Naive B cell (primary cell): ENCODE results near the gene ELL3. TPM values are rescaled to one million over a fixed set of nuclear protein-coding genes. Genes with fewer than 3 reads are reported as not detected.
"Not testable (repeated sequence)": the region's sequence is repeated elsewhere in the genome, so short reads cannot be mapped to it uniquely, and the experiment has no call there.

Experiments used
- ATAC-seq, 2 donors: fragments of 150-1000 bp; cut with Tn5 transposase; 2 replicates each; pipeline ENCODE4 v1.10.0; 2021; ENCODE audit warnings: low read depth in 2 of 2, mild to moderate bottlenecking in 2 of 2, moderate library complexity in 2 of 2
- DNase-seq: peaks from one replicate; pipeline ENCODE4 v3.0.0; 2022
- H3K27ac Mint-ChIP-seq, 6 donors: one replicate each; pipeline ENCODE4 v1.8.0; 2020 to 2022; ENCODE audit warnings: mild to moderate bottlenecking in 6 of 6, mixed read lengths in 6 of 6, moderate library complexity in 5 of 6, inconsistent platforms in 2 of 6
- H3K27me3 Mint-ChIP-seq, 3 donors: one replicate each; pipeline ENCODE4 v1.8.0; 2021 to 2022; ENCODE audit warnings: mixed read lengths in 3 of 3, mild to moderate bottlenecking in 1 of 3
- H3K36me3 Mint-ChIP-seq, 2 donors: one replicate each; pipeline ENCODE4 v1.8.0; 2020 to 2022; ENCODE audit warnings: mixed read lengths in 2 of 2, inconsistent platforms in 1 of 2, mild to moderate bottlenecking in 1 of 2
- H3K4me1 Mint-ChIP-seq, 3 donors: one replicate each; pipeline ENCODE4 v1.8.0; 2020 to 2022; ENCODE audit warnings: mixed read lengths in 3 of 3, inconsistent platforms in 1 of 3, mild to moderate bottlenecking in 1 of 3, moderate library complexity in 1 of 3
- H3K4me3 Mint-ChIP-seq, 8 donors: one replicate each; pipeline ENCODE4 v1.8.0; 2020 to 2022; ENCODE audit warnings: mild to moderate bottlenecking in 8 of 8, mixed read lengths in 8 of 8, moderate library complexity in 8 of 8, inconsistent platforms in 2 of 8
- H3K9me3 Mint-ChIP-seq, 7 donors: one replicate each; pipeline ENCODE4 v1.8.0; 2020 to 2022; ENCODE audit warnings: mixed read lengths in 7 of 7, mild to moderate bottlenecking in 5 of 7, inconsistent platforms in 2 of 7, moderate library complexity in 1 of 7
- polyA plus RNA-seq, 6 donors: library from polyadenylated mRNA; unstranded; fragments of 300-500 nt; fragmentation: Illumina TruSeq; gene quantifications; one replicate each; pipeline ENCODE4 v1.2.3, GENCODE V29; 2021; ENCODE audit warnings: low read depth in 6 of 6

ELL3 gene, protein sequence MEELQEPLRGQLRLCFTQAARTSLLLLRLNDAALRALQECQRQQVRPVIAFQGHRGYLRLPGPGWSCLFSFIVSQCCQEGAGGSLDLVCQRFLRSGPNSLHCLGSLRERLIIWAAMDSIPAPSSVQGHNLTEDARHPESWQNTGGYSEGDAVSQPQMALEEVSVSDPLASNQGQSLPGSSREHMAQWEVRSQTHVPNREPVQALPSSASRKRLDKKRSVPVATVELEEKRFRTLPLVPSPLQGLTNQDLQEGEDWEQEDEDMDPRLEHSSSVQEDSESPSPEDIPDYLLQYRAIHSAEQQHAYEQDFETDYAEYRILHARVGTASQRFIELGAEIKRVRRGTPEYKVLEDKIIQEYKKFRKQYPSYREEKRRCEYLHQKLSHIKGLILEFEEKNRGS
- polyA plus RNA-seq = 10 to 100 TPM; 23.1 to 42.3 (median 36.2) TPM

DNA sequence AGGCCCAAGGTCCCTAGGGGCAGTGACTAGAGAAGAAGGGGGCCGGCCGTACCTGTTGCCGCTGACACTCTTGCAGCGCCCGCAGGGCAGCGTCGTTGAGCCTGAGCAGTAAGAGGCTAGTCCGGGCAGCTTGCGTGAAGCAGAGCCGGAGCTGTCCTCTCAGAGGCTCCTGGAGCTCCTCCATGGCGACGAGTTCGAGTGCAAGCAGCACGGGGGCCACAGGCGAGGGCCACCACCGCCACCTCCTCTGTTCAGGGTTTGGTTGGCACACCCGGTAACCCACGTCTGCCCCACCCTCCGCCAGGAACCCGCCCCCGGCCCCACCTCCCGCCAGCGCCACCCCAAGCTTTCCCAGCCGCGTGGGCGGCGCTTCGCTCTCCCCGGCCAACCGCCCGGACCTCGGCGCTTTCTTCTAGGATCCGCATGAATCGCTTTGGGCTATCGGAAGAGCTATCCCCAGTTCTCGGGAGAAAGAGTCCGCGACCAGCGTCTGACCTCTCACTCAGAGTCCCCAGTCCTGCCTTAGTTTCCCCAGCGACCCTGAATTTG is at the start of gene ELL3:
Gene ELL3 (minus strand): TSS at position 249 of the 549 bp plus-strand sequence. CDS start 65 bp downstream, at position 184.
- Mint-ChIP-seq H3K36me3 (no peaks in the 10 kb centered on the region), H3K4me1 (peaks cover 26 to 52% (median 43%) of the 10 kb centered on the region in 3 donors), H3K9me3 (no peaks in the 10 kb centered on the region)

DNA sequence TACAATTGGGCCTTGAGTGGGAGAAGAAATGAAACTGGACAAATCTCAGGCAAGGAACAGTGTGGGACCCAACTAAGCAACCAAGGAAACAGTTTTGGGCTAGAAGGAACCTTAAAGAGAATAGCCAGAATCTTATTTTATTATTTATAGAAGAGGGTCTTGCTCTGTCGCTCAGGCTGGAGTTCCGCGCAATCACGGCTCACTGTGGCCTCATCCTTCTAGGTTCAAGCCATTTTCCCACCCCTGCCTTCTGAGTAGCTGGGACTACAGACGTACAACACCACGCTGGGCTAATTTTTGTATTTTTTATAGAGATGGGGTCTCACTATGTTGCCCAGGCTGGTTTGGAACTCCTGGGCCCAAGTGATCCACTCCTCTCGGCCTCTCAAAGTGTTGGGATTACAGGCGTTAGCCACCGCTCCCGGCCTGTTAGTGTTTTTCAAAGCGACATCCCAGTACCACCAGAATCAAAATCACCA is 49.3 kb upstream of the ELL3 start:
- peak overlapping the region; percentile 84 to 99 (median 91) for H3K4me3 Mint-ChIP-seq
- peaks cover 36 to 75% (median 54%) of the 10 kb centered on the region in 3 donors for H3K4me1 Mint-ChIP-seq
- peak overlapping the region; percentile 59 to 92 (median 88) for H3K27ac Mint-ChIP-seq

More for the DNA sequence above, at the start of gene ELL3:
- H3K4me3 Mint-ChIP-seq = peak within 1 kb of the TSS; percentile 91 to 98 (median 97)
- H3K27me3 Mint-ChIP-seq = no peaks in the 10 kb centered on the region
- H3K27ac Mint-ChIP-seq = peak within 1 kb of the TSS; percentile 95 to 99 (median 98)
- peak; percentile 65 to 70 for ATAC-seq
- DNase-seq = peak; percentile 79

DNA sequence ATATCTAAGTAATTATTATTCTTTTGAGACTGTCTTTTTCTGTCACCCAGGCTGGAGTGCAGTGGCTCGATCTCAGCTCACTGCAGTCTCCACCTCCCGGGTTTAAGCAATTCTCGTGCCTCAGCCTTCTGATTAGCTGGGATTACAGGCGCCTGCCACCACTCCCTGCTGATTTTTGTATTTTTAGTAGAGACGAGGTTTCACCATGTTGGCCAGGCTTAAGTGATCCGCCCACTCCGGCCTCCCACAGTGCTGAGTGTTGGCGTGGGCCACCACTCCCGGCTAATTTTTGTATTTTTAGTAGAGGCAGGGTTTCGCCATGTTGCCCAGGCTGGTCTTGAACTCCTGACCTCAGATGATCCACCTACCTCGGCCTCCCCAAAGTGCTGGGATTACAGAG is 48.5 kb upstream of the ELL3 start:
- peak overlapping the region in 2 of 6 donors; percentile 44 to 85 for H3K27ac Mint-ChIP-seq
- not testable (repeated sequence) for DNase-seq, H3K9me3 Mint-ChIP-seq, H3K27me3 Mint-ChIP-seq, H3K36me3 Mint-ChIP-seq, ATAC-seq
- peaks cover 36 to 73% (median 54%) of the 10 kb centered on the region in 3 donors for H3K4me1 Mint-ChIP-seq
- H3K4me3 Mint-ChIP-seq = peak overlapping the region in 7 of 8 donors; percentile 12 to 99 (median 98)

More for the DNA sequence above, 49.3 kb upstream of the ELL3 start:
- DNase-seq (no peak), ATAC-seq (no peak)
- no peaks in the 10 kb centered on the region for H3K36me3 Mint-ChIP-seq
- H3K9me3 Mint-ChIP-seq = no peaks in the 10 kb centered on the region
- H3K27me3 Mint-ChIP-seq = no peaks in the 10 kb centered on the region

DNA sequence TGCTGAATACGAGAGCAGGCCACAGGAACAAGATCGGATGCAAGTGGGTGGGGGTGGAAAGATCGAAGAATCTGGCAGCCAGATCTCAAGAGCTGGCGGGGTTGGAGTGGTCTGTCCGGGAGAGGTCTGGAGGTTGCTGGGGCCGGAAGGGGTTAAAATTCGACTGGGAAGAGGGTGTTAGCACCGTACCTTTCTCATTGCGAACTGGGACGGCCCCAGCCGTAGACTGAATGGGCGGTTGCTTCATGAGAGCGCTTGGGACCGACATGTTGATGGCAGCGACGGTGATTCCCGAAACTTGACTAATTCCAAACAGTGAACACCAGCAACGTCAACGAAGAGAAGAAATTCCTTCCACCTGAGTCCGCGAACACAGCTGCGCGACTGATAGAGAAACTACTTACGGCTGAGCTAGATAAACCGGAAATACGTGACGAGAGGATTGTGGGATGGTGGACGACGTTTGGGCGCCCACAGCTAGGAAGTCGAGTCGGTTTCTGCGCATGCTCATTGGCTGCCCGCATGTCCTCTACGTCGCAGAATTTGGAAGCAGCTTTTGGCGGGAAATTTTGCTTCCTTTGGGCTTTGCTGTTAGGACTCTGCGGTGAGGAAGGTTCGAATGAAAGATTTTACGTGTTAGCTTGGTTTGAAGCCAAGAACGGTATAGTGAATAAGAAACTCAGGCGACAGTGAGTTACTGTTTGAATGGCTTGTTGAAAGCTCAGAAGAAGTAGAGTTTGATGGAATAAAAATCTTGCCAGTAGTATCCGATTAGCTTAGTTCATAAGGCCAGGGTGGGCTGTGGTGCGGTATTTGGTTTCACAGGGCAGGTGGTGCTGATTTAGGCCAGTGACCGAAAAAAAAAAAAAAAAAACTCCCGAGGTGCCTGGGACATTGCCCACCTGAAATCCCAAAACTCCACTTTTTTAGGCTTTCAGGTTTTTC is 47.8 kb upstream of the ELL3 start, which contains the start of gene MFAP1:
Gene MFAP1 (minus strand): TSS at position 389 of the 945 bp plus-strand sequence. CDS start 121 bp downstream, at position 268.
- H3K36me3 Mint-ChIP-seq = no peaks in the 10 kb centered on the region
- peaks cover 34 to 65% (median 48%) of the 10 kb centered on the region in 3 donors for H3K4me1 Mint-ChIP-seq
- peak within 1 kb of the TSS; percentile 90 to 99 (median 98) for H3K4me3 Mint-ChIP-seq

DNA sequence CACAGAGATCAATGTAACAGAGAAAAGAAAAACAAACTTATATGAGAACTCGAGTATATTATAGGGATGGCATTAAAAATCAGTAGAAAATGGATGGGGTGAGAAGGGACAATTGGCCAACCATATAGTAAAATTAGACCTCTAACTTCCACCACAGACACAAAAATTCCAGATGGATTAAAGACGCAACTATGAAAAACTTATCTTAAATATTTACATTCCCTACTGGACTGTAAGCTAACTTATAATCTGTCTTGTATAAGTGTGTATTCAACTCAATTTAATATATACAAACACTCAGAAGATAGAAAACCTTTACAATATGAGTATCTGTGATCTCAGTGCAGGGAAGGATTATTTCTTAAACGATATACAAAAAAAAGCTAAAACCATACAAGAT is 44.7 kb upstream of the ELL3 start:
- no peak for DNase-seq
- no peaks in the 10 kb centered on the region for H3K27me3 Mint-ChIP-seq
- H3K9me3 Mint-ChIP-seq = no peaks in the 10 kb centered on the region
- H3K36me3 Mint-ChIP-seq = no peaks in the 10 kb centered on the region
- peaks cover 15 to 45% (median 26%) of the 10 kb centered on the region in 3 donors for H3K4me1 Mint-ChIP-seq
- H3K27ac Mint-ChIP-seq = peak overlapping the region in 2 of 6 donors; percentile 42 to 78
- H3K4me3 Mint-ChIP-seq = peak overlapping the region in 4 of 8 donors; percentile 4 to 80 (median 50)
- ATAC-seq = no peak

More for the DNA sequence above, 47.8 kb upstream of the ELL3 start, which contains the start of gene MFAP1:
- Mint-ChIP-seq H3K27me3 (no peaks in the 10 kb centered on the region), H3K27ac (peak within 1 kb of the TSS; percentile 96 to 100 (median 98)), H3K9me3 (no peaks in the 10 kb centered on the region)
- ATAC-seq (peak; percentile 88 to 90), DNase-seq (peak; percentile 87)

DNA sequence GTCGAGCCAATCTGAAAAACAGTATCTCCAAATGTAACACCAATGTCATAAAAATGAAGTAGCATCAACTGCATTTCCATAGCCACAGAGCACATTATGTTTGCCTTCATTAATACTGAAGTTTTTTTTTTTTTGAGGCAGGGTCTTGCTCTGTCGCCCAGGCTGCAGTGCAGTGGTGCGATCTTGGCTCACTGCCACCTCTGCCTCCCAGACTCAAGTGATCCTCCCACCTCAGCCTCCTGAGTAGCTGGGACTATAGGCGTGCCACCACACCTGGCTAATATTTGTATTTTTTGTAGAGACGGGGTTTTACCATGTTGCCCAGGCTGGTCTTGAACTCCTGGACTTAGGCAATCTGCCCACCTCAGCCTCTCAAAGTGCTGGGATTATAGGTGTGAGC is 38.3 kb upstream of the ELL3 start:
- ATAC-seq, H3K4me3 Mint-ChIP-seq, H3K9me3 Mint-ChIP-seq, H3K27me3 Mint-ChIP-seq, DNase-seq: not testable (repeated sequence)
- Mint-ChIP-seq H3K27ac (peak overlapping the region in 1 of 6 donors; percentile 1), H3K4me1 (peaks cover 8 to 15% (median 9%) of the 10 kb centered on the region in 3 donors), H3K36me3 (peaks cover 17 to 26% of the 10 kb centered on the region in 2 donors)

DNA sequence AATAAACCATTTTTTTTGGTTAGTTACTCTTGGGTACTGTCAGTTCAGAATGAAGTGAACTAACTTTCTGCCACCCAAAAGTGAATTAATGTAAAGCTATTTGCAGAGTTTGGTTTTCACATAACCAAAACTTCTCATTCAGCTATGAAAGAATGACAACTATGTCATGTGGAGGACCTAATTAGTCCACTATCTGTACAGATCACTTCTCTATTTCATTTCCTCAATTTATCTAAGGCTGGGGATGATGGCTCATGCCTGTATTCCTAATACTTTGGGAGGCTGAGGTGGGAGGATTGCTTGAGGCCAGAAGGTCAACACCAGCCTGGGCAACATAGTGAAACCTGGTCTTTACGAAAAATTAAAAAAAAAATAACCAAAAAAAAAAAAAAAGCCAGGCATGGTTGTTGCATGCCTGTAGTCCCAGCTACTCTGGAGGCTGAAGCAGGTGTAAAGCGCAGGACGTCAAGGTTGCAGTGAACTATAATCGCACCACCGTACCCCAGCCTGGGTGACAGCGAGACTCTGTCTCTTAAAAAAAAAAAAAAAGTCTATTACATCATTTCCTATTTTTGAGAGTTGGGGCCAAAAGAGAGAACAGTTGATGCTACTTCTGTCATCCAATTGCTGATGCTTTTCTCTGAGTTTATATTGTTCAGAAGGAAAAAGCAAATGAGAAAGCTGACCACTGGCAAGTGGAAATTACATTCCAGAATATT is 32.4 kb upstream of the ELL3 start:
- Mint-ChIP-seq H3K4me1 (peaks cover 10 to 33% (median 16%) of the 10 kb centered on the region in 3 donors), H3K36me3 (peaks cover 21 to 25% of the 10 kb centered on the region in 2 donors), H3K4me3 (peak overlapping the region; percentile 23 to 82 (median 54)), H3K9me3 (no peaks in the 10 kb centered on the region), H3K27me3 (no peaks in the 10 kb centered on the region), H3K27ac (peak overlapping the region; percentile 93 to 99 (median 98))
- DNase-seq (peak; percentile 76), ATAC-seq (peak; percentile 91 to 92)

DNA sequence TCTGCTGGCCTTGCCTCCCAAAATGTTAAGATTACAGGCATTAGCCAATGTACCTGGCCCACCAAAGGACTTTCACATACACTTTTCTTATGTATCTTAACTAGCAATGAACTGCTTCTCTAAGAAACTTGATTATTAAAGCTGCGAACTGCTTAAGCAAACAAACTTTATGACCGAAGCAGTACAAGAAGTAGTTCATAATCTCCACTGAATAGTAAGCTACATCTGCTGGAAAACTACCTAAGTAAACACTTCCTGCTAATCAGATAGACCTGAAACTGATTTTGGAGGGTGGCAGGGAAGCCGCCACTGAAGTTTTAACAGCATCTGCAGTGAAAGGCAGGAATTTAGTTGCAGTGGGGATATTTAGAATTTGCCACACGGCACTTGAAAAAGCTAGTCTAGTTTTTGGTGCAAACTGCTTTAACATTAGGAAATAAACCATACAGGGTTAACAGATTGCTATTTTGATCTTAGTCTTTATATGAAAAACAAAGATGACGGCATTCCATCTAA is 31.7 kb upstream of the ELL3 start:
- H3K9me3 Mint-ChIP-seq = no peaks in the 10 kb centered on the region
- peaks cover 10 to 33% (median 16%) of the 10 kb centered on the region in 3 donors for H3K4me1 Mint-ChIP-seq
- no peaks in the 10 kb centered on the region for H3K27me3 Mint-ChIP-seq
- ATAC-seq (no peak), DNase-seq (no peak)
- H3K36me3 Mint-ChIP-seq = peaks cover 22 to 25% of the 10 kb centered on the region in 2 donors
- peak overlapping the region in 7 of 8 donors; percentile 23 to 82 (median 57) for H3K4me3 Mint-ChIP-seq
- H3K27ac Mint-ChIP-seq = peak overlapping the region; percentile 18 to 99 (median 98)

DNA sequence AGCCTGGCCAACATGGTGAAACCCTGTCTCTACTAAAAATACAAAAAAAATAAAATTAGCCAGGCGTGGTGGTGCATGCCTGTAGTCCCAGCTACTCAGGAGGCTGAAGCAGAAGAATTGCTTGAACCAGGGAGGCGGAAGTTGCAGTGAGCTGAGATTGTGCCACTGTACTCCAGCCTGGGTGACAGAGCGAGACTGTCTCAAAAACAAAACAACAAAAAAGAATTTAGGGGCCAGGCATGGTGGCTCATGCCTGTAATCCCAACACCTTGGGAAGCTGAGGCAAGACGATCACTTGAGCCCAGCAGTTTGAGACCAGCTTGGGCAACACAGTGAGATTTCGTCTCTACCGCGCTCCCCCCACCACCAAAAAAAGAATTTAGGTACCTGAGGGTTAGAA is 25.9 kb upstream of the ELL3 start:
- H3K9me3 Mint-ChIP-seq, H3K27me3 Mint-ChIP-seq, ATAC-seq, DNase-seq: not testable (repeated sequence)
- Mint-ChIP-seq H3K27ac (peak overlapping the region in 1 of 6 donors; percentile 19), H3K4me1 (peaks cover 35 to 48% (median 37%) of the 10 kb centered on the region in 3 donors), H3K4me3 (peak overlapping the region in 1 of 8 donors; percentile 38), H3K36me3 (peaks cover 21 to 35% of the 10 kb centered on the region in 2 donors)

DNA sequence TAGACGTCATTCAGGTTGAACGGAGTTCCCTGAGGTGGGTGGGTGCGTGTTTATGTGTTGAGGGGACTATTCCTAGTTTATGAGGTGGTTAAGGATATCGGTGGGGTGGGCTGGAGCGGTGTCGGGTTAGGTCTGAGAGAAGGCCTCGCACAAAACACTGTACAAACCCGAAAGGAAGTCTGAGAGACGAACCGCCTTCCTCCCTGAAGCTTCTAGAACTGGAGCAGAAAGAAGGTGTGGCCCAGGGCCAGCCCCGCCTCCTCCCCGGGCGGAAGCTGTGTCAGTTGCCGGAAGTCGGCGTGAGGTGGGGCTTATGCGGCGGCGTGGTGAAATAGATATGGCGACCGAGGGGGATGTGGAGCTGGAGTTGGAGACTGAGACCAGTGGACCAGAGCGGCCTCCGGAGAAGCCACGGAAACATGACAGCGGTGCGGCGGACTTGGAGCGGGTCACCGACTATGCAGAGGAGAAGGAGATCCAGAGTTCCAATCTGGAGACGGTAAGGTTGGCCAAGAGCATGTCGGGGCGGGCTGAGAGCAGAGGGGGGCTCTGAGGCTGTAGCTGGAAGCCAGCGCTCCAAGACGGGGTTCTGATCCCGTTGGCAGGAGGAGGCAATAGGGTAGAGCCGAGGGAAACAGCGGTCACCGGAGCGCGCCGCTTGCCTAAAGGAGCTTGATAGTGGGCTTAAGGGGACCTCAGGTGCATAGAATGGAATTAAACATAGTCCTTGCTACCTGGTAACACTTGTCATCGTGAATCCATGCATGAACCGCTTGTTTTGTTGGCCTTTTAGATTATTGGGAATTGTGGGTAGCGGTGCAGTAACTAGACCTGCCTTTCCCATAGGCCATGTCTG is 23.7 kb upstream of the ELL3 start, which contains the start of gene HYPK:
Gene HYPK (plus strand): TSS at position 314 of the 856 bp plus-strand sequence. CDS start 24 bp downstream, at position 338.
- Mint-ChIP-seq H3K9me3 (no peaks in the 10 kb centered on the region), H3K4me1 (peaks cover 38 to 52% (median 51%) of the 10 kb centered on the region in 3 donors), H3K27ac (peak within 1 kb of the TSS; percentile 93 to 100 (median 100)), H3K36me3 (peaks cover 14 to 37% of the 10 kb centered on the region in 2 donors), H3K4me3 (peak within 1 kb of the TSS; percentile 95 to 100 (median 100)), H3K27me3 (no peaks in the 10 kb centered on the region)
- peak; percentile 89 for DNase-seq
- peak; percentile 100 for ATAC-seq

DNA sequence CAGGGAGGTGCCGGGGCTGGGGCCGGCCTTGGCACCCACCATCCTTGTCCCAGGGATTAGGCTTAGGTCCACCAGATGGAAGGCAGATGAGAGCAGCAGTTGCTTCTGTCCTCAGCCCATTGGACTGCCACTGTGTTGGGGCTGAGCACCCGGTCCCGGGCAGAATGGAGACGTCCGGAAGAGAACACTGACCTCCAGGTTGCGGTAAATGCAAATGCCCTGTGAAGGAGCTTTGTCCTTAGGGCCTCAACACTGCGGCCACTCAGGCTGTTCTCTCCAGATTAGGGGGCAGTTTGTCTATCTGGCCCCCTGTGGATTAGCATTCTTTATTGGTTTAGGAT is 23.1 kb upstream of the ELL3 start, which contains the start of gene SERINC4:
Gene SERINC4 (minus strand): TSS at position 276 of the 341 bp plus-strand sequence. CDS start 234 bp downstream, at position 42.
- H3K36me3 Mint-ChIP-seq = peaks cover 14 to 37% of the 10 kb centered on the region in 2 donors
- no peaks in the 10 kb centered on the region for H3K27me3 Mint-ChIP-seq
- H3K4me1 Mint-ChIP-seq = peaks cover 44 to 58% (median 57%) of the 10 kb centered on the region in 3 donors
- no peak for ATAC-seq
- no peaks in the 10 kb centered on the region for H3K9me3 Mint-ChIP-seq
- H3K27ac Mint-ChIP-seq = peak within 1 kb of the TSS; percentile 93 to 100 (median 100)
- no peak for DNase-seq
- H3K4me3 Mint-ChIP-seq = peak within 1 kb of the TSS; percentile 95 to 100 (median 100)
